Activated CD4-positive, alpha-beta T cell treated with anti-CD3 and anti-CD28 coated beads, Interleukin-2, amount 50 U/mL, for 1 hour (primary cell): Measurements from ENCODE around the gene MYO15B.

Experiments
- DNase-seq: peaks from one replicate; pipeline ENCODE4 v3.0.0-alpha.2; 2020

Gene MYO15B

GRCh38 chr17:75604034-75604695 lies 16.6 kb downstream of the MYO15B start:
- DNase-seq: no peak

- no peak for DNase-seq
Measured at GRCh38 chr17:75605790-75606189, 18.2 kb downstream of the MYO15B start.

GRCh38 chr17:75607086-75607485 lies 19.5 kb downstream of the MYO15B start:
- DNase-seq: no peak

- DNase-seq: no peak
Measured at GRCh38 chr17:75610103-75610984, 22.7 kb downstream of the MYO15B start.

DNA sequence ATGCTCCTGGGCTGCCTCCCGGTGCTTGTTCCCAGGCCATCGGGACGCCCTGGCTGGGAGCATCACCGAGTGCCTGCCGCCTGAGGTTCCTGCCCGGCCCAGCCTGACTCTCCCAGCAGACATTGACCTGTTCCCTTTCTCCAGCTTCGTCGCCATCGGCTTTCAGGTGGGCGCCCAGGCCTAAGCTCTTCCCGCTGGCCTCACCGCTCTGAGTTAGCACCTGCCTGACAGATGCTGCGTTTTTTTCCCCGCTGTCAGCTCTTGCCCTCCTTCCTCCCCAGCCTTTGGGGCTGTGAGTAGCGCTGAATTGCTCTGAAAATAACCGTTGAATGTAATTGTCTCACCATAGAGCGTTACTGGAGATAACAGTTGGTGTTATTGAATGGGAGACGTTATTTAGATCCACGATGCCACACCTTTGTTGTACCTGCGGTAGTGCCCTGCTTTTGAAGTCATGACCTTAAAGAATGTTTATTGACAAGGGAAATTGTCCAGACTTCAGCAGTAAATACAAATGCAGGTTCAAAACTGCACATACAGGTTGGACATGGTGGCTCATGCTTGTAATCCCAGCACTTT lies 24.3 kb downstream of the MYO15B start:
- no peak for DNase-seq

DNA sequence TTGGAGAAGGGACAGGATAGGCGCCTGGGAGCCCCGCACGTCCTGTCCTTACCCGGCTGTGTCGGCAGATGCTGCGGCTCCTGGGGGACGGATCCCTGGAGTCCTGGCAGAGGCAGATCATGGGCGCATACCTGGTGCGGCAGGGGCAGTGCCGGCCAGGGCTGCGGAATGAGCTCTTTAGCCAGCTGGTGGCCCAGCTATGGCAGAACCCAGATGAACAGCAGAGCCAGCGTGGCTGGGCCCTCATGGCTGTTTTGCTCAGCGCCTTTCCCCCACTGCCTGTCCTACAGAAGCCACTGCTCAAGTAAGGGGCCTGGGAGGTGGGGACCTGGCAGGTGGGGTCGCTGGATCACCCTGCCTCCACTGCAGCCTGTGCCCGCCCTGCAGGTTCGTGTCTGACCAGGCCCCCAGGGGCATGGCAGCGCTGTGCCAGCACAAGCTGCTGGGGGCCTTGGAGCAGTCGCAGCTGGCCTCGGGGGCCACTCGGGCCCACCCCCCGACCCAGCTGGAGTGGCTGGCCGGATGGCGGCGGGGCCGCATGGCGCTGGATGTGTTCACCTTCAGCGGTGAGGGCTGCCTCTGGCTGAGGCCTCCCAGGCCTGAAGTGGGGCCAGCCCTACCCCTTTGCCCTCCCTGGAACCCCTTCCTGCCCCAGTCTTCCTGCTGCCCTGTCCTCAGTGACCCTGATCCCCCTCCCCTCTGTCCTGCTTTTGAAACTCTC lies 25.5 kb downstream of the MYO15B start:
- DNase-seq: no peak

GRCh38 chr17:75614006-75614405 lies 26.4 kb downstream of the MYO15B start:
- DNase-seq: no peak

- no peak for DNase-seq
Measured at GRCh38 chr17:75614556-75615270, 27.1 kb downstream of the MYO15B start.

DNA sequence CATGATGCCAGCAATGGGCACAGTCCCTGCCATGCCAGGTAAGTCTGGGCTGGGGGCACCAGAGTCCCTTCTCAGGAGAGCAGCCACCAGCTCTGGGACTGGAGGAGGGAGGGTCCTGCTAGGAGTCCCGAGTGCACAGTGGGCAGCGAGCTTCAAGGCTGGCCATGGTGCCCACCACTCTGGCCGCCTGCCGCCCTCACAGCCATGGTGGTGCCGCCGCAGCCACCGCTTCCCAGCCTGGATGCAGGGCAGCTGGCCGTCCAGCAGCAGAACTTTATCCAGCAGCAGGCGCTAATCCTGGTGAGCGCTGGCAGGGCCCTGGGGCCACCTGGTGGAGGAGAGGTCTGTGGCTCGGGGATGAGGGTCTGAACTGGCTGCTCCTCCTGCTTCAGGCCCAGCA lies 27.7 kb downstream of the MYO15B start:
- DNase-seq: no peak

GRCh38 chr17:75616521-75617122 lies 29.0 kb downstream of the MYO15B start:
- no peak for DNase-seq

DNA sequence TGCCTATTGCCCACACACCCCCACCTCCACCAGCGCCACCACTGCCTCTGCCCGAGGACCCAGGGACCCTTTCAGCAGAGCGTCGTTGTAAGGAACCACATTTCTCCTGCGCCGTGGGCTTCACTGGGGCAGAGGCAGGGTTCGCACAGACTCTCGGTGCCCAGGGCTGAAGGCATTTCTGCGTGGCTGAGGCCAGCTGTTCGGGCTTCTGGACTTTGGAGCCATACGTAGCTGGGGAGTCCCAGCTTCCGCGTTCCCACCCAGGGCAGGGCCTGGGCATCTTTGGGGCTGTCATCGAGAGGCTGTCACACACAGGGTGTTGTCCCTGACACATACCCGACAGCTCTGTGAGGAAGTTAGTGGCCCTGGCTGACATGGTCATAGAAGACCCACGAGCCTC lies 29.6 kb downstream of the MYO15B start:
- no peak for DNase-seq

DNA sequence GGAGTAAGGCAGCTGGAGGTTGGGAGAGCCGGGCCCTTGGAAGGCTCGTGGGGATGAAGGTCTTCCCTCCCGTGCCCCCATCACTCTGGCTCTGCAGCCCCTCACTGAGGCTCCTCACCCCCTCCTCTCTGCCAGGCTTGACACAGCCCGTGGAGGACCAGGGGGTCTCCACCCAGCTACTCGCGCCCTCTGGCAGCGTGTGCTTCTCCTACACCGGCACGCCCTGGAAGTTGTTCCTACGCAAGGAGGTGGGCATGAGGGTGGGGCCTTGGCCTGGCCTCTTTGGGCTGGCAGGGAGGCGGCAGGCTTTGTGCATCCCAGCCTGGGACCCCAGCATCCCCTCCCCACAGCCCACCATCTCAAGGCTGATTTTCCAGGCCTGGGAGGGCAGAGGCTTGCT lies 30.1 kb downstream of the MYO15B start:
- DNase-seq: no peak

GRCh38 chr17:75619506-75620431 lies 32.2 kb downstream of the MYO15B start:
- no peak for DNase-seq

DNA sequence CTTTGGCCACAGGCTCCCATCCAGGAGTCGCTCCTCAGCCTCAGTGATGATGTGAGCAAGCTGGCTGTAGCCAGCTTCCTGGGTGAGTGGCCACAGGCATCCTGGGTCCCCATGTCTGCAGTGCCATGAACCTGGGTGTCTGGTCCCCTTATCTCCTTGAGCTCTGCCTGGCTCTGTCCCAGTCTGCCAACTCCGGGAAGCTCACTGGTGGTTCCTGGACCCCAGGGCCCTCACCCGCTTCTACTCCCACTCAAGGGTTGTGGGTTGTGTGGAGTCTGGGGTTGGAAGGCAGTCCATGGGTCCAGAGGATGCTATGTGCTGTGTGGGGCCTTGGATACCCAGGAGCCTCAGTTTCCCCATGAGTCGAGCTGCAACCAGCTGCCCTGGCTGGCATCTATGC lies 33.9 kb downstream of the MYO15B start:
- no peak for DNase-seq

DNA sequence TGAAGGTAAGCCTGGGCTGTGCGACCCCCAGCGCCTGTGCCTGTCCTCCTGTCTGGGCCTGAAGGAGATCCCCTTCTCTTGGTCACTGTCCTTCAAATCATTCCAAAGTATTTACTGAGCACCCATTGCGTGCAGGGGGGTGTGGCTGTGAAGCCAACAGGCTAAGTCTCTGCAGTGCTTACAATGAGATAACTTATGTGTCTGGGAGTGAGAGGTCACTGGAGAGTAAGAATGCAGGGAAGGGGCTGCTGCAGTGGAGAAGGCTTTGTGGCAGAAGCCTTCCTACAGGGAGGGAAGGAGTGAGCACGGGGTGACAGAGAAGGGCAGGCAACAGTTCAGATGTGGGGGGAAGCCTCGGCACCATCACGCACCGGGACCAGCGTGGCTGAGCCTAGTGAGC lies 34.5 kb downstream of the MYO15B start:
- no peak for DNase-seq

DNA sequence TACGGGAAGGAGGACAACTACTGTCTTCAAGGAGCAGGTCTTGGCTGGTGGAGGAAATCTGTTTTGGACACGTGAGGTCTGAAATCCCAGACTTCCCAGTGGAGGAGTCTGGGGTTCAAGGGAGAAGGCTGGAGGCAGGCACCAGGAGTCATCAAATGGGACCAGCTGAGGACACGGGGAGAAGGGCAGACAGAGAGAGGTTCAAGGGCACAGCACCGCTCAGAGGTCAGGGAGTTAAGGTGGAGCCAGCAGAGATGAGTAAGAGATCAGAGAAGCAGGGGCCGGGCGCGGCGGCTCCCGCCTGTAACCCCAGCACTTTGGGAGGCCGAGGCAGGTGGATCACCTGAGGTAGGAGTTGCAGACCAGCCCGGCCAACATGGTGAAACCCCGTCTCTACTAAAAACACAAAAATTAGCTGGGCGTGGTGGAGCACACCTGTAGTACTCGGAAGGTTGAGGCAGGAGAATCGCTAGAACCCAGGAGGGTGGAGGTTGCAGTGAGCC lies 35.2 kb downstream of the MYO15B start:
- DNase-seq: no peak

GRCh38 chr17:75623386-75623785 lies 35.8 kb downstream of the MYO15B start:
- no peak for DNase-seq

DNA sequence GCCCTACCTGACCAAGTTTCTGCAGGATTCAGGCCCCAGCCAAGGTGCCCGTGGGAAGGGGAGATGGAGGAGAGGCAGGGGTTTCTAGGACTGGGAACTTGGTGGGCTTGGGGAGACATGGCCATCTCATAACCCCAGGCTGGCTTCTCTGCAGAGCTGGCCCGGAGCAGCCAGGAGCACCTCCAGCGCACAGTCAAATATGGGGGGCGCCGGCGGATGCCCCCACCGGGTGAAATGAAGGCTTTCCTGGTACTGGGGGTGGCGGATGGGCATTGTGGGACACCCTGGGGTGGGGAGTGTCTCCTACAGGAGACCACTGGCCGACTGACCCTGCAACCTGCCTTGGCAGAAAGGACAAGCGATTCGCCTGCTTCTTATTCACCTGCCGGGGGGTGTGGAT lies 36.4 kb downstream of the MYO15B start:
- DNase-seq: no peak

DNA sequence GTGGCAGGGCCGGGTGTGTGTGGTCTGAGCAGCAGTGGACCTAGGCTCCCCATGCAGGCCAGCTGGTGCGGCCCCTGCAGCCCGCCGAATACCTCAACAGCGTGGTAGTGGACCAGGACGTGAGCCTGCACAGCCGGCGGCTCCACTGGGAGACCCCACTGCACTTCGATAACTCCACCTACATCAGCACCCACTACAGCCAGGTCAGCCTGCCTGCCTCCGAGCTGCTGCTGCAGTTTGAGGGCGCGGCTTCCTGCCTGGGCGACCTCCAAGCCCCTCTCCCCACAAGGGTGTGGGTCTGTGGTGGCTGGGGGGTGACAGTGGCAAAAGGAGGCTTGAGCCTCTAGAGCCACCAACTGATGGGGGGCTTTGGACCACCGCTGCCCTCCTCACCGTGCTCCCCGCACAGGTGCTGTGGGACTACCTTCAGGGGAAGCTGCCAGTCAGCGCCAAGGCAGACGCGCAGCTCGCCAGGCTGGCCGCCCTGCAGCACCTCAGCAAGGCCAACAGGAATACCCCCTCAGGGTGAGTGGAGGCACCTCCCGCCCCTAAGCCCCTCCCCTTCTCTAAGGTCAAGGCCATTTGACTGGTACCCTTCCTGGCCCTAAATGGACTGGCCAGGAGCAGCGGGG lies 37.2 kb downstream of the MYO15B start:
- DNase-seq: no peak

- DNase-seq: peak; percentile 14
Measured at GRCh38 chr17:75625813-75626486, 38.4 kb downstream of the MYO15B start.
